K562 (cell line): ENCODE data around the gene PRPH2. TPM values are rescaled to one million over a fixed set of nuclear protein-coding genes. Genes with fewer than 3 reads are reported as not detected.

ENCODE experiments used
- FOSL1 ChIP-seq: fragments of 200-800 bp; sonication (Bioruptor generic); conservative IDR thresholded peaks from 2 replicates; pipeline ENCODE4 v1.6.1; 2016; ENCODE audit warnings: missing genetic modification characterization, missing compliant biosample characterization
- NFIC ChIP-seq: fragments of 450-650 bp; IDR thresholded peaks from 2 replicates; pipeline ENCODE4 v1.6.1; 2017; ENCODE audit warnings: mild to moderate bottlenecking, inconsistent platforms
- NFYB ChIP-seq: IDR thresholded peaks from 2 replicates; pipeline ENCODE4 v1.6.1; 2011; ENCODE audit warnings: mild to moderate bottlenecking, moderate library complexity; ENCODE audit not compliant: insufficient read length; ENCODE audit errors: extremely low read depth
- POLR2AphosphoS2 ChIP-seq: IDR thresholded peaks from 2 replicates; pipeline ENCODE4 v1.6.1; 2012; ENCODE audit warnings: low read length, improper control_type of control experiment
- RAD51 ChIP-seq: fragments of 450-650 bp; IDR thresholded peaks from 2 replicates; pipeline ENCODE4 v1.7.1; 2016; ENCODE audit warnings: low read depth, mild to moderate bottlenecking, borderline replicate concordance
- RBM34 ChIP-seq: fragments of 200-400 bp; formaldehyde crosslinking; IDR thresholded peaks from 2 replicates; pipeline ENCODE4 v1.6.1; 2018; ENCODE audit warnings: low read length, borderline replicate concordance; ENCODE audit not compliant: insufficient read depth
- RNF2 ChIP-seq: sonication (generic); IDR thresholded peaks from 2 replicates; pipeline ENCODE4 v1.6.1; 2016
- USF2 ChIP-seq: sonication (generic); formaldehyde crosslinking; IDR thresholded peaks from 2 replicates; pipeline ENCODE4 v1.5.0; 2020; ENCODE audit warnings: missing genetic modification reagents
- VEZF1 ChIP-seq: fragments of 200-800 bp; sonication (Bioruptor generic); IDR thresholded peaks from 2 replicates; pipeline ENCODE4 v1.6.1; 2017; ENCODE audit warnings: missing genetic modification characterization, missing compliant biosample characterization
- ZBTB40 ChIP-seq, 2 experiments: fragments of 450-650 bp in 1 of 2; sonication (generic) in 1 of 2; formaldehyde crosslinking in 1 of 2; IDR thresholded peaks; 2 replicates each; pipeline versions ENCODE4 v1.7.1 to v1.9.0; 2016 to 2022; ENCODE audit warnings: inconsistent platforms in 1 of 2, mild to moderate bottlenecking in 1 of 2, missing genetic modification reagents in 1 of 2
- ZNF717 ChIP-seq: fragments of 250-450 bp; sonication (Bioruptor Pico); IDR thresholded peaks from 2 replicates; pipeline ENCODE4 v1.5.0; 2021
- polyA plus RNA-seq, 8 experiments: library from polyadenylated mRNA; depleted of rRNA in 4 of 8; stranded (reverse) in 5 of 8; unstranded in 3 of 8; fragments of >200 nt; fragmentation: Nextera tagmentation in 2 of 8; fragmentation: Illumina TruSeq in 1 of 8; extraction: Ambion mirVana in 2 of 8; extraction: Trizol in 1 of 8; gene quantifications; 2 replicates each; pipeline versions ENCODE4 v1.2.1 to v1.2.3, GENCODE V29; 2011 to 2014; ENCODE audit warnings: inconsistent platforms in 1 of 8, missing spikeins in 1 of 8
- total RNA-seq, 7 experiments: library from RNA; depleted of rRNA in 6 of 7; stranded (reverse); fragments of >200 nt in 6 of 7; fragmentation: Illumina TruSeq in 2 of 7; extraction: Trizol in 2 of 7; gene quantifications; 2 replicates each; pipeline versions ENCODE4 v1.2.1 to v1.2.3, GENCODE V29; 2011 to 2021; ENCODE audit warnings: low replicate concordance in 1 of 7

PRPH2 gene
- total and polyA plus RNA-seq, 9 of the 15 experiments (the other 6 are each of a cell fraction or from before 2014, with no cell fraction given), result 0.03 to 0.11 (median 0.03) TPM; not detected in 5

GRCh38 chr6:42688281-42688680, 34.1 kb downstream of the PRPH2 start (continued):
- no peak for TF ChIP-seq ZBTB40 (IDR thresholded peaks at IDR 0.05)
- TF ChIP-seq ZBTB40 (CRISPR knock-in tag; IDR thresholded peaks at IDR 0.05), result no peak
- no peak for TF ChIP-seq ZNF717
- no peak for TF ChIP-seq NFYB
- no peak for TF ChIP-seq NFIC
- TF ChIP-seq RBM34, result no peak
- TF ChIP-seq VEZF1 (CRISPR knock-in tag), result no peak
- no peak for TF ChIP-seq POLR2AphosphoS2
- no peak for TF ChIP-seq USF2 (CRISPR knock-in tag)
- TF ChIP-seq RNF2, result no peak
- no peak for TF ChIP-seq FOSL1 (tag)
- TF ChIP-seq RAD51, result no peak
